Hippocampal formation (tissue), 2 donors: ENCODE data around the gene TACC2.

Experiments used
- DNase-seq, 2 donors: peaks; one replicate each; lab custom pipeline; 2025; lab: John Stamatoyannopoulos, UW

Gene TACC2

GRCh38 chr10:122124808-122125207 is 135.8 kb downstream of the TACC2 start:
- no peak for DNase-seq

- no peak for DNase-seq
These were observed 138.0 kb downstream of the TACC2 start for GRCh38 chr10:122126763-122127659.

GRCh38 chr10:122127943-122128342 is 139.0 kb downstream of the TACC2 start:
- no peak for DNase-seq

DNA sequence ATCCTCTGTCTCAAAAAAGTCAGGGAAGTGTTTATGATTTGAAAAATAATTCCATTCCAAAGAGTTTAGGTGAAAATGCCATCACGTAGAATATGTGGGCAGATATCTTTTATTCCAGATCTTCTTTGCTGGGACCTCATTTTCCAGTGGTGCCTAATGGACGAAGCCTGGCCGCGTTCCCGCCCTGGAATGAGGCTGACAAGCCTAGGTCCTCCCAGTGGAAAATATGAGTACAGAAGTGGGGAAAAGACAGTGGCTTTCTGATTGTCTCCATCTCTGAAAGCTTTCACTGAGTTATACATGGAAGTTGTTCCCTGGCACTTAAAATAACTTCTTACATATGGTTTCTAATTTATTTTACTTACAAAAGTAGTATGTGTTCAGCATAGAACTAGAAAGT is 139.4 kb downstream of the TACC2 start:
- DNase-seq, result no peak

DNA sequence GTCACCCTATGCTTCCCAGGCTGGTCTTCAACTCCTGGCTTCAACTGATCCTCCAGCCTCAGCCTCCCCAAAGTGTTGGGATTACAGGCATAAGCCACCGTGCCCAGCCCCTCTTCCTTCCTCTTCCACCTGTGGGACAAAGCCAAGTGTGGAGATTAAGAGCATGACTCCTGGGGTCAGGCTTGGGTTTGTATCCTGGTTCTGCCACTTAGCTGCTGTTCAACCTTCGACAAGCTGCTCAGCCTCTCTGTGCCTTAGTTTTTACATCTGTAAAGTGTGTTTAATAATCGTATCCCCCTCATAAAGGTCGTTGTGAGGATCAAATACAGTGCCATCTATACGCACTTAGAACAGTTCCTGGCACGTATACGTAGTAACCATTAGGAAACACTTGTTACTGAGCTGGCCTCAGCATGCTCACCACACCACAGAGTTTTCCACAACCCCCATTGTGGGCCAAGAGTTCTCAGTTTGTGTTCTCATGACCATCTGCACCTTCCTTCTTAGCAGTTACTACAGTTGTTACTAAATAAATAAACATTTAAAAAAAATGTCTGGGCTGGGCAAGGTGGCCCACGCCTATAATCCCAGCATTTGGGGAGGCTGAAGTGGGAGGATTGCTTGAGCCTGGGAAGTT is 141.6 kb downstream of the TACC2 start:
- no peak for DNase-seq

DNA sequence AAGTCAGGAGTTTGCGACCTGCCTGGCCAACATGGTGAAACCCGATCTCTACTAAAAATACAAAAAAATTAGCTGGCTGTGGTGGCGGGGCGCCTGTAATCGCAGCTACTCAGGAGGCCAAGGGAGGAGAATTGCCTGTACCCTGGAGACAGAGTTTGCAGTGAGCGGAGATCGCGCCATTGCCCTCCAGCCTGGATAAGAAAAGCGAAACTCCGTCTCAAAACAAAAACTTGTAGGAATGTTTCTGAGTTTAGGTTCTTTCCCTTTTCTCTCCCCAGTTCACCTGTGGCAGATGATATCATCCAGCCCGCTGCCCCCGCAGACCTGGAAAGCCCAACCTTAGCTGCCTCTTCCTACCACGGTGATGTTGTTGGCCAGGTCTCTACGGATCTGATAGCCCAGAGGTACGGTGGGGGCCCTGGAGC is 143.4 kb downstream of the TACC2 start:
- DNase-seq, result no peak

DNA sequence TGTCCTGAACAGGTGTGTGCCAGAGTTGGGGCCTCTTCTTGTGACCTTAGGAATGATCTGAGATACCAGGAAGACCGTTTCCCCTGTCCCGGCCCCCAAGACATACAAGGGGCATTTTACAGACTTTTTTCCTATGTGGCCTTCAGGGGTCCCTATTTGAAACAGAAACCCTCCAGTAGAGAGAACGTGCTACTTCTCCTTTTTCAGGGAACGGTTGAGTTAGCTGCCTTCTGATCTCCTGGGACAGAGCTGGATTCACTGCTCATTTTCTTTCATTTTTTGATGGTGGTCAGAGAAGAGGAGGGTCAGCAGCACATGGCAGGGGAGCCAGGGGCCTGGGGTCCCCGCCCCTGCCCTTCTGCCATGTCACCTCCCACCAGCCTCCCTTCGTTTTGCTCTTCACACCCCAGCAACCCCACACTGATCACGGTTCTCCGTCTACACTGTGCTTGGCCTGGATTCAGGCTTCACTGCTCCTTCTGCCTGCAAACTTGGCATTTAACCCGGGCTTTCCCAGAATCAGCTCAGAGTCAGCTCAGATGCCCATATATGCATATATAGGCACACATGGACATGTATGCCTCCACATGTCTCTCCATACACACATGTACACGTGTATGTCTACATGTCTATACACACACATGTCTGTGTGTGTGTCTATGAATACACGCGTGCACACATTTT is 144.1 kb downstream of the TACC2 start:
- no peak for DNase-seq

- DNase-seq, result no peak
These were observed 146.5 kb downstream of the TACC2 start for GRCh38 chr10:122135251-122136025.

- DNase-seq, result no peak
These were observed 150.1 kb downstream of the TACC2 start for GRCh38 chr10:122138831-122139625.

DNA sequence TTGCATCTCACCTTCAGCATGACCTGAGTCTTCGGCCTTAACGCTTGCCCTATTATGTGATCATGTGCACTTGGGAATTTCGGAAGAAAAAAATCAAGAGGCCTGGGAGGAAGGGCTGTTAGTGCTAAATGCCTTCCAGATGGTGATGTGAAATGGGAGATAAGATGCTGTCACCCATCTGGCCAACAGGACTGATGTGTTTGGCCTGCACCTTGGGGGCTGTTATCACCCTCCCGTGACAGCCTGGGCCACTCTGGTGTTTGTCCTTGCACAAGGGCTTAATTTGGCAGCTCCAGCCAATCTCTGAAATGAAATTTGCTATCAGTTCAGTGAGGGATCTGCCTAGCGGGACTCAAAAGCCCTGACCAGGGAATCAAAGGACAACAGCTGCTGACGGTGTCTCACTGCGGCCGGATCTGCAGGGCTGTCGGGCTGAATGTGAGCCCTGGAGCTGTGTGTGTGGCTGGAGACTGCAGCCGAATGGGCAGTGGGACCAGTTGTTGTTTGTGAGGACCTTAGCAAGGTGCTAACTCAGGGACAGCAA is 150.7 kb downstream of the TACC2 start:
- no peak for DNase-seq

DNA sequence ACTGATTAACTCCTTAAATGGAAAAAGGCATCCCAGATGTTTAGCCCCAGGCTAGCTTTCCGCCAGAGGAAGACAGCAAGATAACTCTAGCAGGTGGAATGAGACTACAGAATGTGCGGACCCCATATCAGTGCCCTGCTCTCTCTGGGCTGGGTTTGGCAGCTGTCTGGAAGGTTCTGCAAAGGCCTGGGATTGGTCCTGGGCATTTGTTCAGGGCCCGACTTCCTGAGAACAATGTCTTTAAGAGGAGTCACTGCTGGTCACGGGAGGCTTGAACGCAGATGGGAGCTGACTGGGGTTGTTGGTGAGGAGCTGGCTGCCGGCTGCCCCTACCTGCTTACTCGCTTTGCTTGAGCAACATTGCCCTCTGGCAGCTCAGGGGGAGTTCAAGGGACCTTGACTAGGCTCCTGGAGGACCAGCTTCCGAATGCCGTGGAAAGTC is 151.5 kb downstream of the TACC2 start:
- no peak for DNase-seq

GRCh38 chr10:122140941-122141623 is 152.1 kb downstream of the TACC2 start:
- DNase-seq, result no peak

- no peak for DNase-seq
These were observed 153.1 kb downstream of the TACC2 start for GRCh38 chr10:122141821-122142640.

DNA sequence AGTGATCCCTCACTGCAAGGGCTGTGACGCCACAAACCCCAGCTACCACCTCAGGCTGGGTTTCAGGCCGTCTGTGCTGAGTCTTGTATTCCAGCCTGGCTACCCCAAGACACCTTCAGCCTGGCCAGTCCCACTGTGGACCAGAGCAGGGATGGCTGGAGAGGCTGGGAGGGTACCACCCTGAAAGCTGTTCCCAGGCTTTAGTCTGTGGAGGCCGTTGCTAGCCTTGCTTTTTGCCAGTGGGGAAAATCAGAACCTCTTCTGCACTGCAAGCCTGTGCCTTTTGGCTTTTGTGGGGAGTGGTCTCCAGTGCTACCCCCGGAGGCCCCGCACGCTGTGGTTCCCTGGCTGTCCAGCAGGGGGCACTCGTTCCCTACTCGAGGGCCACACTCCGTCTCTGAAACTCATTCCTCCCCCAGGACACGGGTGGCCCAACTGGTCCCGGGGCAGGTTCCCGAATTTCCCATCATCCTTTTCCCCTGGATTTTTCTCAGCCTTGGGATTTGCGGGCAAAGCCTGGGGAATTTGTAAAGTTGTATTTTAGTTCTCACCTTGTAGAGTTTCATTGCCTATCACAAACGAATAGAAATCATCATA is 153.8 kb downstream of the TACC2 start:
- peak; percentile 38 to 62 for DNase-seq

DNA sequence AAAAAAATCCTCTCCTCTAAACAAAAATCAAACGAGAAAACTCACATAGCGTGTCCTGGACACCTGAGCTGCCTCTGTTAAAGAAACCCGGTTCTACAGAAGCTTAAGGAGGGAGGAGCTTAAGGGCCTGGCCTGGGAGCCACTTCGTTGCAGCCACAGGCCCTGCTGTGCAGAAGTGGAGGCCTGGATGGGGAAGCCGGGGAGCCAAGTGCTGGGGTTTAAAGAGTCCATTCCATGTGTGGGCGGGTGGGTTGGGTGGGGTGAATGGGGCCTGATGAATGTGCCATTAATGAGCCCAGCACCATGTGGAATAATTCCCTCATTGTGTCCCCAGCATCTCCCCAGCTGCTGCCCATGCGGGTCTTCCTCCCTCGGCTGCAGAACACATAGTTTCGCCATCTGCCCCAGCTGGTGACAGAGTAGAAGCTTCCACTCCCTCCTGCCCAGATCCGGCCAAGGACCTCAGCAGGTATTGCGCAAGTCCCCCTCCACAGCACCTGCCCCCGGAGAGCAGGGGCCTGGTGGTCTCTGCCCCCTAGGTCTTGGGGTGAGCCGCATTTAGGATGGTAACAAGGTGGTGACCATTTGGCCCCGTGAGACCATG is 154.4 kb downstream of the TACC2 start:
- peak; percentile 69 to 74 for DNase-seq

- DNase-seq, result no peak
These were observed 155.2 kb downstream of the TACC2 start for GRCh38 chr10:122144199-122144598.

- DNase-seq, result no peak
These were observed 156.2 kb downstream of the TACC2 start for GRCh38 chr10:122145113-122145512.

DNA sequence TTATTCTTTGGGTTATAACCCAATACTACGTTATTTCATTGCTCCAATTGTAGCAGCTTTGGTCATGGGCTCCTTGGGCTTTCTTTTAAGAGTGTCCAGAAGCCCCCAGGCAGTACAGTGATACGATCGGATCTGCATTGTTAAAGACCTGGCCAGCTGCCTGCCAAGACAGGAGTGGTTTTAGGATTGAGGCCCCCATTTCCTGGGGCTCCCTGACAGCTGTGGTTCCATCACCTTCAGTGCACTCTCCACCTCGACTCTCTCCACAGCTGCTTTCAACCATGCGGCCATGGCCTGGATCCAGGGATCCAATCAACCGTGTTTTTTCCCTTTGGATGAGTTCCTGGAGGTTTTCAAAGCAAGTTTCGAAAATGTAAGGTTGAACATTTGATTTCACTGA is 158.7 kb downstream of the TACC2 start:
- no peak for DNase-seq
